Stimulated activated CD4-positive, alpha-beta T cell treated with anti-CD3 and anti-CD28 coated beads, Interleukin-2, amount 100 ng/mL, for 24 hours (primary cell): ENCODE data around the gene TMEM239.
A peak's percentile ranks its signal among the peaks of the same experiment; 100 is the strongest.
"Not testable (repeated sequence)": the region's sequence is repeated elsewhere in the genome, so short reads cannot be mapped to it uniquely, and the experiment has no call there.

ENCODE experiments used
- DNase-seq, 2 donors: peaks; one replicate each; pipeline ENCODE4 v3.0.0-alpha.2; 2020

TMEM239 gene

GRCh38 chr20:2799688-2800520 is 16.3 kb upstream of the TMEM239 start:
- peak in 1 of 2 donors; percentile 29 for DNase-seq

GRCh38 chr20:2800521-2801285 is 15.5 kb upstream of the TMEM239 start, which contains the start of gene CPXM1:
Gene CPXM1 (minus strand): TSS chr20:2800627. CDS start chr20:2800572, 55 bp downstream.
- DNase-seq, result peak in 1 of 2 donors; percentile 30

GRCh38 chr20:2801286-2801728 is 14.9 kb upstream of the TMEM239 start:
- no peak for DNase-seq

GRCh38 chr20:2804041-2804828 is 11.9 kb upstream of the TMEM239 start:
- DNase-seq, result no peak

- DNase-seq, result no peak
Measured at GRCh38 chr20:2804852-2805688, 11.1 kb upstream of the TMEM239 start.

GRCh38 chr20:2805689-2806350 is 10.3 kb upstream of the TMEM239 start:
- no peak for DNase-seq

GRCh38 chr20:2806351-2806701 is 9.8 kb upstream of the TMEM239 start:
- no peak for DNase-seq

GRCh38 chr20:2807019-2807418 is 9.1 kb upstream of the TMEM239 start:
- DNase-seq, result no peak

GRCh38 chr20:2807929-2808328 is 8.2 kb upstream of the TMEM239 start:
- DNase-seq, result not testable (repeated sequence)

- DNase-seq, result no peak
Measured at GRCh38 chr20:2809690-2810089, 6.5 kb upstream of the TMEM239 start.

GRCh38 chr20:2812189-2812588 is 4.0 kb upstream of the TMEM239 start:
- no peak for DNase-seq

- DNase-seq, result no peak
Measured at GRCh38 chr20:2814076-2814475, 2.1 kb upstream of the TMEM239 start.

- DNase-seq, result no peak
Measured at GRCh38 chr20:2814587-2815051, 1.5 kb upstream of the TMEM239 start, which contains the start of gene C20orf141. Gene C20orf141 (plus strand): TSS chr20:2814987. CDS start chr20:2815185, 198 bp downstream.

- no peak for DNase-seq
Measured at GRCh38 chr20:2815242-2815900, 793 bp upstream of the TMEM239 start.

- DNase-seq, result peak in 1 of 2 donors; percentile 12
Measured at GRCh38 chr20:2816583-2817340, 598 bp downstream of the TMEM239 start.

- DNase-seq, result no peak
Measured at GRCh38 chr20:2817341-2817726, 1.2 kb downstream of the TMEM239 start.

GRCh38 chr20:2817891-2818595 is 1.9 kb downstream of the TMEM239 start:
- no peak for DNase-seq

GRCh38 chr20:2820084-2820895 is 4.1 kb downstream of the TMEM239 start:
- peak in 1 of 2 donors; percentile 14 for DNase-seq
